ENCODE measurements around the gene CXCL5.
"Not testable (repeated sequence)": the region's sequence is repeated elsewhere in the genome, so short reads cannot be mapped to it uniquely, and the experiment has no call there.

DNA sequence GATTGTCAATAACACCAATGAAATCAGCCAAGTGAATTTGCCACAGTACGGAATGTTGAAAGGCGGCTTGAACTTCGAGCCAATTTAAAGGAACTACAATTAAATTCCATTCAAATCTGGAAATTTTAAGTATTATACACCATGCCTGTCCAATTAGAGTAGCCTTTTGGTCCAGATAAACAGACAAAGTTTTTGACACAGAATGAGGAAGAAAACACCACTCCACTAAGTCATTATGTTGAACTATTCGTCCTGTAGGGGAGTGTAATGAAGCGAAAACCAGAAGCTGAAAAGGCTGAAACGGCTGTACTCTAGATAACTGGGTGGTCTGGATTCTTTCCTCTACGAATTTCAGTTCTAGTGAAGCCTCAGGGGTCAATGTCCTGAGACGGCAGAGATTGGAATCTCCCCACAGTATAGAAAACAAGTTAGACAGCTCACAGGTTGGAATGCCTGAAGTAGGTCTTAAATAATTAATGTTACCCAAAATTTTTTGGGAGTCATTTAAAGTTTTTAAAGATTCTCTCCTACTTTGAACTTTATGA is 48.0 kb downstream of the CXCL5 start:
- not testable (repeated sequence) for TF ChIP-seq POLR2A, POLR2AphosphoS5 (IDR thresholded peaks at IDR 0.05)
- TF ChIP-seq, protein P1, sequence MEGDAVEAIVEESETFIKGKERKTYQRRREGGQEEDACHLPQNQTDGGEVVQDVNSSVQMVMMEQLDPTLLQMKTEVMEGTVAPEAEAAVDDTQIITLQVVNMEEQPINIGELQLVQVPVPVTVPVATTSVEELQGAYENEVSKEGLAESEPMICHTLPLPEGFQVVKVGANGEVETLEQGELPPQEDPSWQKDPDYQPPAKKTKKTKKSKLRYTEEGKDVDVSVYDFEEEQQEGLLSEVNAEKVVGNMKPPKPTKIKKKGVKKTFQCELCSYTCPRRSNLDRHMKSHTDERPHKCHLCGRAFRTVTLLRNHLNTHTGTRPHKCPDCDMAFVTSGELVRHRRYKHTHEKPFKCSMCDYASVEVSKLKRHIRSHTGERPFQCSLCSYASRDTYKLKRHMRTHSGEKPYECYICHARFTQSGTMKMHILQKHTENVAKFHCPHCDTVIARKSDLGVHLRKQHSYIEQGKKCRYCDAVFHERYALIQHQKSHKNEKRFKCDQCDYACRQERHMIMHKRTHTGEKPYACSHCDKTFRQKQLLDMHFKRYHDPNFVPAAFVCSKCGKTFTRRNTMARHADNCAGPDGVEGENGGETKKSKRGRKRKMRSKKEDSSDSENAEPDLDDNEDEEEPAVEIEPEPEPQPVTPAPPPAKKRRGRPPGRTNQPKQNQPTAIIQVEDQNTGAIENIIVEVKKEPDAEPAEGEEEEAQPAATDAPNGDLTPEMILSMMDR (IDR thresholded peaks at IDR 0.05) = not testable (repeated sequence)

All from breast epithelium (tissue), 3 donors.